HG03565 (cell line): ENCODE measurements around the gene CKS1B.
A peak's percentile ranks its signal among the peaks of the same experiment; 100 is the strongest.

Source experiments
- ATAC-seq: cut with Tn5 transposase; IDR thresholded peaks from one replicate; pipeline ENCODE4 v1.9.1; 2021; ENCODE audit warnings: mild to moderate bottlenecking, moderate library complexity; ENCODE audit not compliant: unreplicated experiment

Gene CKS1B

DNA sequence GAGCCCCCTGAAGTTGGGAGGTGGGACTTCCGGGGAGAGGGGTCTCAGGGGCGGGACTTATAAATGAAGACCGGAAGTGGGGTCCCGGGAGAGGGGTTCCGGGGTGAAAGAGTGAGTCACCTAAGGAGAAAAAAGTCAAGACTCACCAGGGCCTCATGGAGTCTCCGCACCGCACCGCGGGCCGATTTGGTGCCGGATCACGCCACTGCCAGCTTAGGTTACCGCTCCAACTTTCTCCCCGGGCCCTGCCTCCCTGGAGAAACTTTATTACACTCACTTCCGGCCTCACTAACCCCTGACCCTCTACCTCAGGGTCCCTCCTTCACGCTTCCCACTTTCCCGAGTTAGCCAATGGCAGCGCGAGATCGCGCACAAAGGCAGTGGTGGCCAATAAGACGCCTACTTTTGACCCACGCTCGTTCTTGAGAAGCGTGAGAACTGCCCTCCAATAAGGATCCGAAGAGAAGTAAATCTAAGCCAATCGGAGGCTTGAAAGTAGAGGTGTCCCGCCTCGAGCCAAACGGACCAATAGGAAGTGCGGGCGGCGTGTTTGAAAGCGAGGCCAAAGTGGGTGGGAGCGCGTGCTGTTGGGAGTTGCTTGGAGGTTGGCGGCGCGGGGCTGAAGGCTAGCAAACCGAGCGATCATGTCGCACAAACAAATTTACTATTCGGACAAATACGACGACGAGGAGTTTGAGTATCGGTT lies at the start of gene CKS1B:
Gene CKS1B (plus strand): TSS at position 580 of the 706 bp plus-strand sequence. CDS start 65 bp downstream, at position 645.
- ATAC-seq = peak; percentile 76

DNA sequence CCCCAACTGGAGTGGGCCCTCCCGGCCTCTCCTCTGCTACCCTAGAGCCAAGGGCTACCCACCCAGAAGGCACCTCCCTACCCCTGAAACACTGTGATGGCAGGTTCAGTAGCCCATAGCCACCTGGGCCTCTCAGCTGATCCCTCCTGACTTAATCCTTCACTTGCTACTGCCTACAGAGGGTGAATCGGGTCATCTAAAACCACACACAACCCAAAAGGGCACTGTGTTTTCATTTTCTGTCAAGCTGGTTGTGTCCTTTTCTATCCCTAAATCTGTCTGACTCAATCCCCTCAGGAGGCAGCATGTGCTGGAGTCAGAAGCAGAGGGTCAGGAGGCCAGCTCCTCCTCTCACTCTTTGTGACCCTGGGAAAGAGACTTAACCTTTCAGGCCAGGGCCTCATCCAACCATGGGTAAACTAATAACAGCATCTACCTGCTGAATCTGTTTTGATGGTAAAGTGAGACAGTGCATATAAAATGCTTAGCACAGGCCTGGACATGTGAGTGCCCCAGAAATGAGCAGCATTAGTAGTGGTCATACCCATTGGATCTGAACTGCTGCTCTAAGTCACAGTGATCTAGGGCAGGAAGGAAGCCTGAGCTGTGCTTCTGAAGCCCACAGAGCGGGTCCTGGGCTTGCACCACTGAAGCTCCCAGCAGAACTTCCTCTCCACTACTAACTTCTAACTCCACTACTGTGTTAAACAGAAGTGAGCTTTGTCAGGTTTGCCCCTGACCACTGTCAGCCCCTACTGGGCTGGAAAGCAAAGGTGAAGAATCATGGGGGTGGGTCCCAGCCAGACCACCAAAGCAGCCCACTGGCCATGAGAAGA lies 48.9 kb upstream of the CKS1B start:
- ATAC-seq = no peak

DNA sequence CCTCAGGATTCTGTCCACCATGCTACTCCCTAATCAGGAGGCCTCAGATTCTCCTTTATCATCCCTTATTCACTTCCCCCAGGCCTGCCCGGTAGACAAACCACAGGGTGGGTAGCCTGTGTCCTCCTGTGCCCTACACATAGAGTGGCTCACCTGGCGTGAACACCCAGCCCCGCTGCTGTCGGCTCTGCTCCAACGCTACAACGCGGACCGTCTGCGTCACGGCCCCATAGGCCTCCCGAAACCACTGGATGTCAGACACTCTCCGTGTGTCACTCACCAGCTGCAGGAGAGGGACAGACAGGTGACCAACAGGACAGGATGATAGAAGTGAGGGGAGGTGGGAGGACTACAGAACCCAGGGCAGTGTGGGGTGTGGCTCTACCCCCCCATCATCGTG lies 48.3 kb upstream of the CKS1B start:
- ATAC-seq = no peak

DNA sequence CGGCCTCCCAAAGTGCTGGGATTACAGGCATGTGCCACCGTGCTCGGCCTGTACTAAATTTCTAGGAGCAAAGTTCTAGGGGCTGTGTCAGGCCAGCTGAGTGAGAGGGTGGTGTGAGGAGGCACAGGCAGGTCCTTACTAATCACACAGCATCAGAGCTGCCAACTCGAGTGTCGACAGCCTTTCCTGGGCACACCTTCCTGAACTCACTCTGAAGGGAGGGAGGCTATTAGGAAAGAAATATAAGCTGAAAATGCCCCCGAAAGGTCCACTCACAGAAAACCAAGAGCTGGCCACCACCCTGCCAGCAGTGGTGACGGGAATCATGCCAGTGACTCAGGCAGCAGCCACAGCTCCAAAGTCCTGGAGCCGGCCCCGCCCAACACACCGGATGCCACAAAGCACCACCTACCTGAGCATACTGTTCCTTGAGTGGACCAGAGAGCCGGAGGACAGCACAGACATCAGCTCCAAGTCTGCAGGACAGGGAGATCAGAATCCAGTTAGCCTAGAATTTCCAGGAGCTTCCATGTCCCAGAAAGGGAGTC lies 42.5 kb upstream of the CKS1B start:
- no peak for ATAC-seq

DNA sequence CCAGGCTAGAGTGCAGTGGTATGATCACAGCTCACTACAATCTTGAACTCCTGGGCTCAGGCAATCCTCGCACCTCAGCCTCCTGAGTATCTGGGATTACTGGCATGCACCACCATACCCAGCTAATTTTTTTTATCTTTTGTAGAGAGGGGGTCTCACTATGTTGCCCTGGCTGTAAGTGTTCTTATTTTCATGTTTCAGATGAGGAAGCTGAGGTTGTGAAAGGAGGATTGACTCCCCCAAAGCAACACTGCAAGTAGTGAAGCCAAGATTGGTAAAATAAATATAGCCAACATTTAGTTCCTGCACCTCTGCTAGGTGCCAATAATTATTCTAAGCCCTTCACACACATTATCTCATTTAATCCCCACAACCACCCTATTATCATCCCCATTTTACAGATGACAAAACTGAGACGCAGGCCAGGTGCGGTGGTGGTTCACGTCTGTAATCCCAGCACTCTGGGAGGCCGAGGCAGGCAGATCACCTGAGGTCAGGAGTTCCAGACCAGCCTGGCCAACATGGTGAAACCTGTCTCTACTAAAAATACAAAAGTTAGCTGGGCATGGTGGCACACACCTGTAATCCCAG lies 40.0 kb upstream of the CKS1B start:
- ATAC-seq = no peak

DNA sequence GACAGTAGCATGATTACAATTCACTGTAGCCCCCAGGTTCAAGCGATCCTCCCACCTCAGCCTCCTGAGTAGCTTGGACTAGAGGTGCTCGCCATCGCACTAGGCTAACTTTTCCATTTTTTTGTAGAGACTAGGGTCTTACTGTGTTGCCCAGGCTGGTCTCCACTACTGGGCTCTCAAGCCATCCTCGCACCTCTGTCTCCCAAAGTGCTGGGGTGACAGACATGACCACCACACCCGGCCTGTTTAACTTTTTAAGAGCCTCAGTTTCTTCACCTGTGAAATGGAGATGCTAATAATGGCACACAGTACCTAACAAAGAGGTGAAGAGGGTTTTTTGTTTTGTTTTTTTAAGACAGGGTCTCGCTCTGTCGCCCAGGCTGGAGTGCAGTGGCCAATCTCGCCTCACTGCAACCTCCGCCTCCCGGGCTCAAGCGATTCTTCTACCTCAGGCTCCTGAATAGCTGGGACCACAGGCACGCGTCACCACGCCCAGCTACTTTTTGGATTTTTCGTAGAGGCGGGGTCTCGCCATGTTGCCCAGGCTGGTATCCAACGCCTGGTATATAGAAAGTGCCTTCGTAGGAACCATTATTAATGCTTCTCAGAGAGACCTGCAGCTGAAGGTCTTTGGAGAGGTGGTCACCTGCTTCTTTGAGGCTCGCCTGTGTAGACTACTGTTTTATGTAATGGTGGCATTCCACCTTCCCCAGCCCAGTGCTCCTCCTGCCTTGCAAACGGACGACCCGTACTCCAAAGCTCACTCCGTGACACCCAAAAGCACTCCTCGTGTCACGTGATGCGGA lies 38.5 kb upstream of the CKS1B start:
- no peak for ATAC-seq

DNA sequence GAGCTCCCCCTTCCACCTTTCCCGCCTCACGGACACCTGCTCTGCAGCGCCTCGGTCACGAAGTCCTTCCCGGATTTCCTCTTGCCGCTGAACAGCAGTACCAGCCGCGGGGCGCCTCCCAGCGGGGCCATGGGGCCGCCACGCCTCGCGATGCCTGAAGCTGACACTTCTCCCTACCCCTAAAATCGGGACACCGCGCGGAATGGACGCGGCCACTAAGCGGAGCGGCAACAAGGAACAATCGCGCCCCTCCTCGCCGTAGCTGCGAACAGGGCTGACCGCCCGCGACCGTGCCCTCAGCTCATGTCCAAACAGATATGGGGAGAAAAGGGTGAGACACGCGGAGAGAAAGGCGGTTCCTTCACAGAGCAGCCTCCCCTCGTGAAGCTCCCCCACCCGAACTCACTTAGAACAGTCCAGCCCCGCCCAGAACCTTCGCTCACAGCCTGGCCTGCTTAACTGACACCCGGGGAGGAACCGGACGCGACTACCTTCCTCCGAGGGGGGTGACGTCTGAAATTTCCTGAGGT lies 37.9 kb upstream of the CKS1B start, which contains the start of gene PMVK:
Gene PMVK (minus strand): TSS at position 165 of the 530 bp plus-strand sequence. CDS start 34 bp downstream, at position 131.
- ATAC-seq = peak; percentile 51

DNA sequence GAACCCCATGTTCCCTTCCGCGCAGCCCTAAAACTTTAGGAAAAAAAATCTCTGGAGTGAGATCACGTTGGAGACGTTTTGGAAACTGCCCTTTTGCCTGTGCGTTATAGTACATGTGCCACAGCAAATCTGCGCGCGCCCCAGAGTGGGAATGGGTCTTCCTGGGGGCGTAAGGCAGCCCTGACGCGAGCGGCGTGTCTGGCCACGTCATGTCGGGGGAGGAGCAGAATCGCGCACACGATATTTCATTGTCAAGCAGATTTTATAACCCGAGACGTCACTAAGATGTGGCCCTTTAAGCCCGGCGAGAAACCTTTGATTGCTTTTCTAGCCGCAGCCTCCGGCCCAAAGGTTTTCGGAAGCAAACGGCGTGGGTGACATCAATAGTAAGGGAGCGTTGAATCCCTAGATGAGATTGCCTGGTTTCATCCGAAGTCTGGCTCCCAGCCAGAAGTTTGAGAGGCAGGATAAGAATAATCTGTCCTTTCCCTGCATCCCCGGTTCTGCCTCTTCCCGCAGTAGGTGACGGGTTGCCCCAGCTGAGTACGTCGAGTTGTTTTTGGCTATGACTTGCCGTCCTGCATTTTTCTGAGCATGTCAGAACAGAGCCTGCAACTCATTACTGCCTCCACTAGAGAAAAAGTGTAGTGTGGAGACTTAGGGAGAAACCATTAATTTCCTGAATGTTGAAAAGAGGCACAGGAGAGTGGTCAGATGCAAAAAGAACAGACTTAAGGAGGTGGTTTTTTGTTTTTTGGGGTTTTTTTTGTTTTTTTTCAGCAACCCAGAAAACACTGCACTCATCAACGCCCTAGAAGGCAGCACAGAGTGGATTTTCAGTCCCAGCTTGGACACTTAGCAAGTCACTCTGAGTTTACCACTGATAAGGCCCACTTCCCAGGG lies 37.1 kb upstream of the CKS1B start:
- ATAC-seq = peak; percentile 42

DNA sequence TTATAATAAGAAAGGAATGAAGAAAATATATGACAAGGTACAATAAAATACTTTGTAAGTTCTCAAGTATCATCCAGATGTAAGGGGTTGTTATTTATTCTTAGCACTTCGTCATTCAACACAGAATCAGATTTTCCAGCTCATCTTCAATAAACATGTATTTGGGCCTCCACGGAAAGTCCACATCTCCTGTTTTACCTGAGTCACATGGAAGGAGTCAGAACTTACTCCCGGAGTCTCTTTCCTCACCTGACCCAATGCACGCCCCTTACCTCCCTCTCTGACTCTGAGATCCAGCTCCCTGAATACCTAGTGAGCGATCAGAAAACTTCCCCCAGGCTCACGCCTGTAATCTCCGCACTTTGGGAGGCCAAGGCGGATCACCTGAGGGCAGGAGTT lies 36.5 kb upstream of the CKS1B start:
- no peak for ATAC-seq

DNA sequence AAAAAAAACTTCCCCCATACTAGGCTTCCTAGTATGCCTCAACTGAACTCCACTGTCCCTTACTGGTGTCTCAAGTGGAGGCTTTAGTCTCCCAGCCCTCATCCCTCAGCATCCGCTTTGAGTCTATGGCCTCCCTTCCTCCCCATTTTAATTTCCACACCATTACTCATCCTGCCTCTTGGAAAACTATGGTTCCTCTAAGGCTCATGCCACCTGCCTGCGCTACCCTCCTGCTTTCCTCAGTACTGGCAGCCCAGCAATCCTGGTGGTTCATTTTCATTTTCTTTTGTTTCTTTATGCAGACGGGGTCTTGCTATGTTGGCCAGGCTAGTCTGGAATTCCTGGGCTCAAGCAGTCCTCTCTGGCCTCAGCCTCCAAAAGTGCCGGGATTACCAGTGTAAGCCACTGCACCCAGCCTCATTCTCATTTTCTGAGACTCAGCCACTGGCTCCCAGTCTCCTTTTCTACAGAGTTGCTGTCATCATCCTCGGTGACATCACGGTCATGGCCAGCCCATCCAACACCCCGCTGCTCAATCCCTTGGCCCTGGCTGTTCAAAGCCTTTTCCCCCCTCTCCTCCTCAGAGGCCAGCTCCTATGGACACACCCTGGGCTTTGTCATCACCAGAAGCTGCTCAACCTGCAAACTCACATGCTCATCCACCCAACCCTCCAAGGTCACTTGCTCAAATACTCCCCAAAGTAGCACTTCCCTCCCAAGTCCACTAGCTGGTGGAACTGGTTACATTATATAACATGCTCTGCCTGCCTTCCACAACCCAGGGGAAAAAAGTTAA lies 35.7 kb upstream of the CKS1B start:
- ATAC-seq = no peak

DNA sequence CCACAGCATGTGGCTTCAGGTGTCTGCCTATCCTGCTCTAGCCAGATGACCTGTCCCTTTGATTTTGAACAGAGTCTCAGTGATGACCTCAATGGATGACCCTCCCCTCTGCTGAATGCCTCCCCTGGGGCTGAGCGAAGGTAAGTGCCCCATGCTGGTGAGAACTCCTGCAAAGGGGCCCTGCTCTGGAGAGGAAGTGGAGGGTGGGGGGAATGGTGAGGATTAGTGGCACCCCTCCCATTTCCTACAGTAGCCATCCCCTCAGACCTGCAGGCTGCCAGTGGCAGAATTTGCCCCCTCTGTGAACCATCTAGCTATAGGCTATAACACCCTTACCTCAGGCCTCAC lies 34.3 kb upstream of the CKS1B start:
- ATAC-seq = no peak

DNA sequence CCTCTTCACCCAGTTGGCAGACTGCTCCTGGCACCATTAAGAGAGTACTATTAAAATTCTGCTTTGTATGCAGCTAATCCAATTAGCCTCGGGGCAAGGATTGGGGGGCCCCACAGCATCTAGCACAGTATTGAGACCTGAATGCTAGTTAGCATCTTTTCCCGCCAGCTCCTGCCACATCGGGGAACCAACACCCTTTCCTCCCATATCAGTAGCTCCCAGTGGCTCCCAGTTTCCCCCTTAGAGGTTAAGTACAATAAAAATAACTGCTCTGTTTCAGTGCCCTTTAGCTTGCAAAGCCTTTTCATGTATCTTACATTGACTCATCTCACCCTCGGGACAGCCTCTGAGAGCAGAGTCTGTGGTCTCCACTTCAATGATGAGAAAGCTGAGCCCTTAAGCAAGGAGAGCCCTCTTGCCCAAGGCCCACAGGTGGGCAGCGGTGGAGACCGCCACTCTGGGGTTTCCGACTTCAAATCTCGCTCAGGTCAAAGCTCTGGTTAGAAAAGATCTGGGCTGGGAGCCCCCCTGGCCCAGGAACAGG lies 33.8 kb upstream of the CKS1B start:
- no peak for ATAC-seq

DNA sequence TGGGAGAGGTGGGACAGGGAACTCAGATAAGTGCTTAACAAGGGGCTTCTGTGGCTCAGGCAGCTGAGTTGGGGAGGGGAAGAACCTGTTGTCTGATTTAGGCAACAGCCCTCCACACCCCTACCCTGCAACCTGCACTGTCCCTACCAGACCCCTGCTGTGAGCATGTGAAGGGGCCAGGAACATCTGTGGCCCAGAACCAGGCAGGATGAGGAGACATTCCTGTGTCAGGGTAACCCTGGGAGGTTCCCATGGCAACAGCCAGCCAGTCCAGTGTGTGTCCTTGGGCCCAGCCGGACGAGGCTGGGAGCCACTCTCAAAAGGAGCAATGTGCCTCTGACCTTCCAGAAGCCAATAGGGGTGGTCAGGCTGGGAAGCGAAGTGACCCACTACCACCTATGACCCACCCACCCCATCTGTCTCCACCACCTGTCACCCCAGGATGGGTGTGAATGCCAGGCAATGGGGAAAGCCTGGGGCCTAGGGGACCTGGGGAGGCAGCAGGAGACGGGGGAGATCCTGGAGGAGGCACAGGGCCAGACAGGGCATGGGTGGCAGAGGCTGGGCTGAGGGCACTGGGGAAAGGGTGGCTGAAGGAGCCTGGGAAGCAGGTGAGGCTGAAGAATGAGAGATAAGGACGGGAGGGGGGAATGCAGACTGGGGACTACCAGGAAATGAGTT lies 33.0 kb upstream of the CKS1B start:
- no peak for ATAC-seq

DNA sequence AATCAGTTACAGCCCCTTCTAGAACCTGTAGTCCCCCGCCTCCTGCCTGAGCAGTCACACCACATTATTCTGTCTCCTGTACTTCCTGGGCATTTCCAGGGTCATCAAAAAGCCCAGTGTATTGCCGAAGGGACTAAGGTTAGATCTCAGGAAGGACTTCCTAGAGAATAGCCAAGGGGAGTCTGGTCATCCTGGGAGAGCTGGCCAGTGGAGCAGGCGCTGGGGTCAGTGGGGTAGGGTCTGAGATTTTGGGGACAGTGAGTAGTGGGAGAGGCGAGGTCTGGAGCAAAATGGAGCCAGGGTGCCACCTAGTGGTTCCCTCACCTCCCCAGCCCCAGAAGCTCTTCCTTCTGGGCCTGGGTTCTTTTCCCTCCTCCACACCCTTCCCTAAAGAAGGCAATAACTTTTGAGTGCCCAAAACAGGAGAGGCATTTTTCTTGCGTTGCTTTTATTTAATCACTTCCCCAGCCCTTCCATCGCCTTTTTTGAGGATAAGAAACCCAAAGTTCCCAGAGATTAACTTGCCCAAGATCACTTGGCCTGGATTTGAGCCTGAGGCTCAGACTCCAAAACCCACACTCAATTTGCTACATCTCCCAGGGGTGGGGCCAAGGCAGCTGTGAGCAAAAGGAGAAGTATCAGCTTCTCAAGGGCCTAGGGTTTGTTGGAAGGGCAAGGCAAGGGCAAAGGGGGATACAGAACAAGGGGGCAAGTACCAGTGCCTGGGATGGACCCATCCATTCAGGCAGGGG lies 30.7 kb upstream of the CKS1B start:
- no peak for ATAC-seq

DNA sequence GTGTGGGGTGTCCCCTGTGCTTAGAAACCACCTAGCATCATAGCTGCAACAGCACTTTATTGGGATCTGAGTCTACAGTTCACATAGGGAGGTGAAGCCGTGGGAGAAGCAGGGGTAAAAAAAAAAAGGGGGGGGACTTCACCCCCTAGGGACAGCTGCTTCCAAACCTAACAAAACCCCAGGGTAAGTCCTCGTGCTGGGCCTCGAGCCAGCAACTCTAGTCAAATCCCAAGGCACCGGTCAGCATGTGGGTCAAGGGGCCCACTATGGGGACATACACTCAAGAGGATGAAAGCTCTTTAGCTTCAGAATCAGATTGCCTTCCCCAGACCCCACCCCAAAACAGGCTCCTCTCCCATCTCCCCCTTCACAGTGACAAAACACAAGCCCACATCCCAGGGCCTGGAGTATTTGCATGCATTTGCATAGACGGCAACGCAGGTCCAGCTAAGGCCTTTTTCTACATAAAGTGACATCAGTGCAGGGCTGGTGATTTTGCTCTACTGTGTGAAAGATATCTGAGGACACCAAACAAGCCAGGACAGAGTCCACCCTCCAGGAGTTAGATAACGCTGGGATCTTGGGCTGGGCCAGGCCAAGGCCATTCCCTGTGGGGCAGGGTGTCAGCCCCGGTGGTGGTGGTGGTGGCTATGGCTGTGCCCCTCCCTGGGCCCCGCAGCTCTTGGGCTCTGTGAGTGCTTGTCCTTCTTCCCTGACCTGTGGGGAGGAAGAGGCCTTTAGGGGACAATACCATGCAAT lies 29.9 kb upstream of the CKS1B start:
- no peak for ATAC-seq

DNA sequence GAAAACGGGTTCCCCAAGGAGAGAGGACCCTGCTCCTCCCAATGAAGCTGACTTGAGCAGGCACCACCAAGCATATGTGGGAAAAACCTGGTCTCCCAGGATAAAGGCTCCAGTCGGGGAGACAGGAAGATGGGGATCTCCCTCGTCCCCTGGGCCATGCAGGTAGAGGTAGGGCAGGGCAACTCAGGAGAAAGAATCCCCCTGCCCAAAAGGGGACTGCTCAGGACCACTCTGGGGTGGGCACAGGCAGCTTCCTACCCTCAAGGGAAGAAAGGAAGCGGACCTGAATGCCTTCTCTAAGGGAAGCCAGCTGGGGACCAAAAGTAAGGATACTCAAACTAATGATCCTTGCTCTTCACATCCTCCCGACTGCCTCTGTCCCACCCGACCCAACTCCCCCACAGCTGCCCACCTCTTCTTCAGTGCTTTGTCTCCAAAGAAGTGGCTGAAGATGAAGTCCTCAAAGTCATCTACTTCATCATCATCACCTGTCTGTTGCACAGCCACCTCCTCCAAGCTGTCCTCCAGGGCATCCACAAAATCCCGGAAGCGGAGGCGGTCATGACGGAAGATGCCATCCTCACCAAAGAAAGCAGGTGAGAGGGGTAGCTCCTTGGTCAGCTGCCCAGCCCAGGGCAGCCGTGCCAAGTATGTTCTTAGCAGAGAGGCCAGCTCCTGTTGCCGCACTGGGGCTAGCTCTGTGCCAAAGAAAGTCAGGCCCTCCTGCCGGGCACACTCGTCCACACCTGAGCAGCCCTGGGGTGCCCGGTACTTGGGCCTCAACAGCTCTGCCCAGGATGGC lies 29.1 kb upstream of the CKS1B start:
- ATAC-seq = no peak
